GM19455 (cell line): ENCODE results near the gene HSPA1L.
"Not testable (repeated sequence)": the region's sequence is repeated elsewhere in the genome, so short reads cannot be mapped to it uniquely, and the experiment has no call there.

Experiments used
- ATAC-seq: cut with Tn5 transposase; IDR thresholded peaks from one replicate; pipeline ENCODE4 v1.9.1; 2021; ENCODE audit not compliant: unreplicated experiment

Gene HSPA1L

DNA sequence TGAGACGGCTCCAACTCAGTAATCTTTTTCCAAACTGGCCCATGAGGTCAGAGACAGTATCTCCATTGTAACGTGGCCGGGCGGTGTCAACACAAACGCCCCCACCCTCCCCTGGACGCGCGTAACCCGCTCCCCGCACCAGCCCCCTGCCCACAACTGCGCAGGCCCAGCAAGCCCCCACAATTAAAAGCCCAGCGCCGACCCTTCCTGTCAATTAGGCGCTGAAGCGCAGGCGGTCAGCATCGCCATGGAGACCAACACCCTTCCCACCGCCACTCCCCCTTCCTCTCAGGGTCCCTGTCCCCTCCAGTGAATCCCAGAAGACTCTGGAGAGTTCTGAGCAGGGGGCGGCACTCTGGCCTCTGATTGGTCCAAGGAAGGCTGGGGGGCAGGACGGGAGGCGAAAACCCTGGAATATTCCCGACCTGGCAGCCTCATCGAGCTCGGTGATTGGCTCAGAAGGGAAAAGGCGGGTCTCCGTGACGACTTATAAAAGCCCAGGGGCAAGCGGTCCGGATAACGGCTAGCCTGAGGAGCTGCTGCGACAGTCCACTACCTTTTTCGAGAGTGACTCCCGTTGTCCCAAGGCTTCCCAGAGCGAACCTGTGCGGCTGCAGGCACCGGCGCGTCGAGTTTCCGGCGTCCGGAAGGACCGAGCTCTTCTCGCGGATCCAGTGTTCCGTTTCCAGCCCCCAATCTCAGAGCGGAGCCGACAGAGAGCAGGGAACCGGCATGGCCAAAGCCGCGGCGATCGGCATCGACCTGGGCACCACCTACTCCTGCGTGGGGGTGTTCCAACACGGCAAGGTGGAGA is at the start of gene HSPA1L, which contains the start of gene HSPA1A:
HSPA1L (minus strand) TSS at position 259 of the 814 bp plus-strand sequence. CDS start 3,311 bp downstream, outside the sequence.
HSPA1A (plus strand) TSS at position 519 of the 814 bp plus-strand sequence; CDS start at position 733, 214 bp downstream.
- ATAC-seq, result no peak

DNA sequence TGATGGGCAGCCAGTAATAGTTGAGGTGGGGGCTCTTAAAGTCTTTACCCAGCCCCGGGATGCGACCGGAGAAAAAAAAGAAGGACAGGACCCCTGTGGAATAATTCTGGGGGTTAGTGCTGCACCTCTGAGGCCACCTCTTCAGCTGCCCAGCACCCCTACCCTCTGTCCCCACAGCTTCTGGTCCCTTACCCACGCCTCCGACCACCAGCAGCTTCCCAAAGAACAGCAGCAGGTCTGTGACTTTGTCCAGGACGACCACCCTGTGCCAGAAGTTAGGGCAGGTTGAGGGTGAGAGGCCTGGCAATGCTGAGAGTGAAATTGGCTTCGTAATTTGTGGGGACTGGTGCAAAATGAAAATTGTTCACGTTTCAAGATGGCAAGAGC is 49.7 kb upstream of the HSPA1L start:
- no peak for ATAC-seq

DNA sequence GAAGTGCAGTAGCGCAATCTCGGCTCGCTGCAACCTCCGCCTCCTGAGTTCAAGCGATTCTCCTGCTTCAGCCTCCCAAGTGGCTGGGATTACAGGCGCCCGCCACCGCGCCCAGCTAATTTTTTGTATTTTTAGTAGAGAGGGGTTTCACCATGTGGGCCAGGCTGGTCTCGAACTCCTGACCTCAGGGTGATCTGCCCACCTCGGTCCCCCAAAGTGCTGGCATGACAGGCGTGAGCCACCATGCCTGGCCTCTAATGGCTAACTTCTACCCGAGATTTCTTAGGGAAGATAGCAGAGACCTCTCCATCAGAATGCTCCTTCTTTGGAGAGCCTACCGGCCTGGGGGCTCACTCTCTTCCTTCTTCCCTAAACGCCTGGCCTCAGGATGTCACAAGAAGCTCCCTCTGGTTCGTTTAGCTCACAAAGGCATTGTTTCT is 49.1 kb upstream of the HSPA1L start:
- not testable (repeated sequence) for ATAC-seq

DNA sequence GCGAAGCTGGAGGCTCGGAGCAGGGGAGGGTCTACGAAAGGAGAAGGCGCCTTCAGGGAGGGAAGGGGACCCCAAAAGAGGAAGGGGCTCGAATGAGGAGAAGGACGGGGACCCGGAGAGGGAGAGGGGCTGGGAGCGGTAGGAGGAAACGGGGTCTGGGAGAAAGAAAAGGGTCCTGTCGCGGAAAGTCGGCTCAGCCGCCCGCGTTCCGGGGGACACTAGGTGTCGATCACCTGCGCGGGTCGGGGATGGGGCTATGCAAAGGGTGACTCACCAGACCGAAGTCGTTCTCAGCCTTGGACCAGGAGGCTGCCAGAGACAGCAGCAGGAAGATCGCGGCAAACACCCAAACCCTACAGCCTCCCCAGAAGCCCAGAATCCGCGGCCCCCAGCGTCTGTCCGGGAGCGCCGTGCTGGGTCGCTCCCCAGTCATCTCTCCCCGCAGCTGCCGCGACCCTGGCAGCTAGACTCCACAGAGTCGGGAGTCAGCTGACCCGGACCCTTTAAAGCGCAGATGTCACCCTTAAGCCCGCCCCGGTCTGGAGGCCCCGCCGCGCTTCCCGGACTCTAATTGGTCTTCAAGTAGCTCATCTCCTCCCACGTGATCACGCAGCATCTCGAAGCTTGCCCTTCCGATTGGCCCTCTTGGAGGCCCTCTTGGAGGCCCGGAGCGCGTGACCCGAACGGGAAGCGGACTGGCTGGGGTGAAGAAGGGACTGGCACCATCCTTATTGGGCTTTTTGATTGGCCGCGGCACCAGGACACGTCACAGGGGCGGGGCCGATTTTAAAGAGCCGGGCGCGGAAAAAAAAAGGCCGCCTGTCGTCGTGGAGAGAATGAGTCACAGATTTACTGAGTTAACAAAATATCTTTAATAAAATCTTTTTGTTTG is 47.5 kb upstream of the HSPA1L start, which contains the start of gene NEU1:
NEU1 (minus strand) TSS at position 478 of the 892 bp plus-strand sequence; CDS start at position 433, 45 bp downstream.
- peak; percentile 89 for ATAC-seq

DNA sequence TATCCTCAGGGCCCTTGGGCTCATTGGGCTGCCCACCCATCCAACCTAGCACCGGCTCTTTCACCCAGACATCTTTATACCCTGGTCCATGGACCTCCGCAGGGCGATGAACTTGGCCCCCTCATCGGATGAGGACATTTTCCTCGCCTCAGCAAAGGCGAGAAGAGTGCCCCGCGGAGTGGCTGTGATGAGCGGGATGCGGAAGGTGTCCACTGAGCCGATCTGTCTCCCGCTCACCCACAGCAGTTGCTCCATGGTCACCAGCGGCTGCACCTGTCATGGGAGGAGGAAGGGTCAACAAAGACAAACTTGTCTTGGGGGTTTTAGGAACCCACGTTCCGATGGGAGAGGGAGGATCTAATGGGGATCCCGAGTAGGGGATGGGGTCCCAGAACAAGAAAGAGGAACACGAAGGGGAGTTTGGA is 46.8 kb upstream of the HSPA1L start:
- no peak for ATAC-seq

DNA sequence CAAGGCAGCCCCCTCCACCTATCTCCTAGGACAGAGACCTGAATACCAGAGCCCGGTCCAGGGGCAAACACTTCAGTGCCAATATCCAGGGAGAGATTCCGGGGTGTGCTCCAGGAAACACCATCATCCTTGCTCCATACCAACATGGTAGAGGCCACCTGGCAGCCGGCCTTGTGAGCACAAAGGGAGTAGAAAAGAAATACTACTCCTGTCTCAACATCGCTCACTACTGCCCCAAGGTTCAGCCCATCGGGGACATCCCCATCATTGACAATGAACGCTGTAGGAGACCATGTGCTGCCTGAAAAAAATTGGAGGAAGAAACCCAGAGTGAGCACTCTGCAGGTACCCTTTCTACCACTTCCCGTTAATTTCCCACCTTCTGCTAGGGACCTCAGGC is 46.1 kb upstream of the HSPA1L start:
- ATAC-seq, result no peak

DNA sequence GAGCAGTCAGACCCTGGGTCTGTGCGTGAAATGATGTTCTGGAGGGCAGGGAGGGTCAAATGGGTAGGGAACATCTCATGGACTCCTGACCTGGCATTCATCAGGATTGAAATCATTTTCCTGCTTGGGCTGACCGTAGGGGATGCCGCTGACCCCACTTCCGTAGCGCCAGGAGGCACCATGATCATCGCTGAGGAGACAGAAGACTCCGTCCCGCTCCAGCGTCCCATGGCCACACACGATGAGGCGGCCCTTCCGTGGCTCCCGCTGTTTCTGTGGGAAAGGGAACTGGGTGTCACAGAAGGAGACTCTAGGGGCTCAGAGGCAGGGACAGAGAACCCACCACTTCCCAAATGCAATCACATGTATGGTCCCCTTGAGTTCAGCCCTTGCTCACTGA is 45.3 kb upstream of the HSPA1L start:
- no peak for ATAC-seq

DNA sequence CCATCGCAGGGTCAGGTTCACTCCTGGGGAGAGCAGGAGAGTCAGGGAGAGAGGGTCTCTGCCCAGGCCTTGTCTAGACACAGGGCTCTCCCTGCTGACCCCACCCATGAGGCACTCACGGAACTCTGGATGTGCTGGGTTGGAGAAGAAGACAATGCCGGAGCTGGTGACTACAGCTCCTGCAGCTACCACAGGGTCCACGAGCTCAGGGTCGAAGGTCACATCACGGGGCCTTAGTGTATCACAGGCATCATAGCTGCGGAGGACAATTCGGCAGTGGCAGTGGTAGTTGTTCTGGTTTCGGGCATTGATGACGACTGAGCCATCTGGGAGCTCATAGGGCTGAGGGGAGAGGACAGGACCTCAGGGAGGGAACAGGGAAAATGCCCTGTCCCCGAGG is 44.8 kb upstream of the HSPA1L start:
- no peak for ATAC-seq

DNA sequence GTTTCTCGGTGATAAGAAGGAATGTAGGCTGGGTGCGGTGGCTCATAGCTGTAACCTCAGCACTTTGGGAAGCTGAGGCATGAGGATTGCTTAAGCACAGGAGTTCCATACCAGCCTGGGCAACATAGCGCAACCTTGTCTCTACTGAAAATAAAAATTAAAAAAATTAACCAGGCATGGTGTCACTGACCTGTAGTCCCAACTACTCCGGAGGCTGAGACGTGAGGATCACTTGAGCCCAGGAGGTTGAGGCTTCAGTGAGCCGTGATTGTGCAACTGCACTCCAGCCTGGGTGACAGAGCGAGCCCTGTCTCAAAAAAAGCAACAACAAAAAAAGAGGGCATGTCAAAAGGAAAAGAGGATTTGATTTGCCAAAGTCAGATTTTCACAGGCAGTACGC is 43.6 kb upstream of the HSPA1L start:
- ATAC-seq, result no peak

DNA sequence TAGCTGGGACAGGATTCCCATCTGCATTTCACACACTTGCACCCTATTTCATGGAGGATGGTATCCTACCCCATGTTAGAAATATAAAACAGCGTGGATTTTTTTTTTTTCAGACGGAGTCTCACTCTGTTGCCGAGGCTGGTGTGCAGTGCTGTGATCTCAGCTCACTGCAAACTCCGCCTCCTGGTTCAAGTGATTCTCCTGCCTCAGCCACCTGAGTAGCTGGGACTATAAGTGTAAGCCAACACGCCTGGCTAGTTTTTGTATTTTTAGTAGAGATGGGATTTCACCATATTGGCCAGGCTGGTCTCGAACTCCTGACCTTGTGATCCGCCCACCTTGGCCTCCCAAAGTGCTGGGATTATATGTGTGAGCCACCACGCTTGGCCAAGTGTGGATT is 42.7 kb upstream of the HSPA1L start:
- not testable (repeated sequence) for ATAC-seq

DNA sequence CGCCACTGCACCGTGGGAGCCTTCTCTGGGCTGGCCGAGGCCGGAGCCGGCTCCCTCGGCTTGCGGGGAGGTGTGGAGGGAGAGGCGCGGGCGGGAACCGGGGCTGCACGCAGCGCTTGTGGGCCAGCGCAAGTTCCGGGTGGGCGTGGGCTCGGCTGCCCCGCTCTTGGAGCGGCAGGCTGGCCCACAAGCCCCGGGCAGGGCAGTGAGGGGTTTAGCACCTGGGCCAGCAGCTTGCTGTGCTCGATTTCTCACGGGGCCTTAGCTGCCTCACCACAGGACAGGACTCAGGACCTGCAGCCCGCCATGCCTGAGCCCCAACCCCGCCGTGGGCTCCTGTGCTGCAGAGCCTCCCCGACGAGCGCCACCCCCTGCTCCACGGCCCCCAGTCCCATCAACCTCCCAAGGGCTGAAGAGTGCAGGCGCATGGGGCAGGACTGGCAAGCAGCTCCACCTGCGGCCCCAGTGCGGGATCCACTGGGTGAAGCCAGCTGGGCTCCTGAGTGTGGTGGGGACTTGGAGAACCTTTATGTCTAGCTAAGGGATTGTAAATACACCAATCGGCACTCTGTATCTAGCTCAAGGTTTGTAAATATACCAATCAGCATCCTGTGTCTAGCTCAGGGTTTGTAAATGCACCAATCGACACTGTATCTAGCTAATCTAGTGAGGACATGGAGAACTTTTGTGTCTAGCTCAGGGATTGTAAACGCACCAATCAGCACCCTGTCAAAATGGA is 37.1 kb upstream of the HSPA1L start:
- not testable (repeated sequence) for ATAC-seq

DNA sequence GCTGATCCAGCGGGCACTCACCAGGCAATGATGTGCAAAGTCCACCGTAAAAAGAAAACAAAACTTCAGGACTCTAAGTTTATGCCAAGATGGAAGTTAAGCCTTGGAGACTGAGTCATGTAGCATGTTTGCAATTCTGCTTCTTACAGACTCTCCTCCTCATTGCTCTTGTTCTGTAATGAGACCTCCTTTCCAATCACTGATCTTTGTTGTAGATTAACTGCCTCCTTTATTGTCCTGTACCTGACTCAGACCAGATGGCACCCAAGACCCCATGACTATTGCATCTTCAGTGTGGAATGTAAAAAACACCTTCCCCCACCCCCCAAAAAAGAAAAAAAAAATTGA is 36.4 kb upstream of the HSPA1L start:
- no peak for ATAC-seq

DNA sequence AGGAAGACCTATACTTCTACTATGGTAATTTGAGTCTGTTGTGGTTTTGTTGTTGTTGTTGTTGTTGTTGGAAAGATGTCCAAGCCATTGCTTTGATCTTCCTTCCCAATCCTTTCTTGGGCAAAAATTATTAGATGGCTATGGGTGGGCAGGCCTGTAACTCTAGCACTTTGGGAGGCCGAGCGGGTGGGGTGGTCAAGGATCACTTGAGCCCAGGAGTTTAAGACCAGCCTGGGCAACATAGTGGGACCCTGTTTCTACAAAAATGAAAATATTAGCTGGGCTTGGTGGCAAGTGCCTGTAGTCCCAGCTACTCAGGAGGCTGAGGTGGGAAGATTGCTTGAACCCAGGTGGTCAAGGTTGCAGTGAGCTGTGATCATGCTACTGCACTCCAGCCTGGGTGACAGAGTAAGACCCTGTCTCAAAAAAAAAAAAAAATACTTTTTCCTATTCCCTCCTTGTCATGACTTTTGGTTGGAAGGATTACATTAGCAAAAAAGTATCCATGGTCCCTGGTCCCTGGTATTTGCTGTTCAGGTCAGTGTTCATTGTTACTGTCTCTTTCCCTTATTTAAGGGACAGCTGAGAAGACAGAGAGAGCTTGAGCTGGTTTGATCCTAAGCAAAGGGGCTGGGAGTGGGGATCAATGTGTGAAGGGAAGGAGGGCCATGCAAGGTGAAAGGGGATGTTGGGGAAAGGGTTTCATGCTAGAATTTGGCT is 35.8 kb upstream of the HSPA1L start:
- no peak for ATAC-seq

DNA sequence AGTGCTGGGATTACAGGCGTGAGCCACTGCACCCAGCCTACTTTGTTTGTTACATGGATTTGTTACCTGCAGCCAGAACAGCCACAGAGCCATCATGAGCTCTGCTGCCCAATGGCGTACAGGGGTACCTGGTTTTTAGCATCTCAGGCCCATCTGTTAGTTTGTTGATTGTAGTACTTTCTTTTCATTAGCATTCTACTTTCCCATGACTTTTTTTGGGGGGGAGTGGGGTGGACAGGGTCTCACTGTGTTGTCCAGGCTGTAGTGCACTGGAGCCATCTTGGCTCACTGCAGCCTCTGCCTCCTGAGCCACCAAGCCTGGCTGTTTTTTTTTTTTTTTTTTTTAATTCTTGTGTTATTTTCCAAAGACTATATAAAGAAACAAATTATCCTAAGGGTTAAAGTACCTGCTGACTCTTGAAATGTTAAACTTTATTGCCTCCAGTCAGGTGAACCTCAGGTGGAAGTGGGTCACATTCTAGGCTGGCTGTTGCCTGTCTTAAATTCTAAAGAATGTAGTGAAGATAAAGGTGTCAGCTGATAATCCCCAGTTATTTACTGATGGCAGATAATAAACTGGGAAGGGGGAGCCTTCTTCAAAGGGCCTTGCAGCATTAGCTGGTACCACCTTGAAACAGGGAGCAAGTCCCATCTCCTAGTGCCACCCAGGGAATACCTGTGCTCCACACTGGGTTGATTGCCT is 32.3 kb upstream of the HSPA1L start:
- ATAC-seq, result no peak

DNA sequence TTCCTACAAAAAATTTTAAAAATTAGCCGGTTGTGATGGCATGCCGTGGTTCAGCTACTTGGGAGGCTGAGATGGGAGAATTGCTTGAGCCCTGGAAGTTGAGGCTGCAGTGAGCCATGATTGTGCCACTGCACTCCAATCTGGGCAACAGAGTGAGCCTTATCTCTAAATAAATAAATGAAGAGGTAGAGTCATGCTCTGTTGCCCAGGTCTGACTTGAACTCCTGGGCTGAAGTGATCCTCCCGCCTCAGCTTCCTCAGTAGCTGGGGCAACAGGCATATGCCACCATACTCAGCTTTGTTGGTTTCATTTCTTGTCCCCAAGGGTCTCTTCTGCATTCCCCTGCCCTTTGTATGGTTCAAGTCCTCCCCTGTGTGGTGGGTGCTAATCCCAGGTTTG is 29.4 kb upstream of the HSPA1L start:
- ATAC-seq, result no peak

DNA sequence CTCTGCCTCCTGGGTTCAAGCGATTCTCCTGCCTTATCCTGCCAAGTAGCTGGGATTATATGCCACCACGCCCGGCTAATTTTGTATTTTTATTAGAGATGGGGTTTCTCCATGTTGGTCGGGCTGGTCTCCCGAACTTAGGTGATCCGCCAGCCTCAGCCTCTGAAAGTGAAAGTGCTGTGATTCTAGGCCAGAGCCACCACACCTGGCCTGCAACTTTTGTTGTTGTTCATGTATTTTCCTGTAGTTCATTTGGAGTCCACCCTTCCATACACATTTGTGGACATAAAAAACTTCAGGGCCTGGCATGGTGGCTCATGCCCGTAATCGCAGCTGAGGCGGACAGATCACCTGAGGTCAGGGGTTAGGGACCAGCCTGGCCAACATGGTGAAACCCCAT is 27.0 kb upstream of the HSPA1L start:
- ATAC-seq, result no peak

DNA sequence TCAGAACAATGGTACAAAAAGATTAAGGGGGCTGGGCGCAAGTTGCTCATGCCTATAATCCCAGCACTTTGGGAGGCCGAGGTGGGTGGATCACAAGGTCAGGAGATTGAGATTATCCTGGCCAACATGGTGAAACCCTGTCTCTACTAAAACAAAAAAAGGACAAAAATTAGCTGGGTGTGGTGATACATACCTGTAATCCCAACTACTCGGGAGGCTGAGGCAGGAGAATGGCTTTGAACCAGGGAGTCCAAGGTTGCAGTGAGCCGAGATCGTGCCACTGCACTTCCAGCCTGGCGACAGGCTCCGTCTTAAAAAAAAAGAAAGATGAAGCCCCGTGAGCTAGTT is 24.7 kb upstream of the HSPA1L start:
- ATAC-seq, result not testable (repeated sequence)

DNA sequence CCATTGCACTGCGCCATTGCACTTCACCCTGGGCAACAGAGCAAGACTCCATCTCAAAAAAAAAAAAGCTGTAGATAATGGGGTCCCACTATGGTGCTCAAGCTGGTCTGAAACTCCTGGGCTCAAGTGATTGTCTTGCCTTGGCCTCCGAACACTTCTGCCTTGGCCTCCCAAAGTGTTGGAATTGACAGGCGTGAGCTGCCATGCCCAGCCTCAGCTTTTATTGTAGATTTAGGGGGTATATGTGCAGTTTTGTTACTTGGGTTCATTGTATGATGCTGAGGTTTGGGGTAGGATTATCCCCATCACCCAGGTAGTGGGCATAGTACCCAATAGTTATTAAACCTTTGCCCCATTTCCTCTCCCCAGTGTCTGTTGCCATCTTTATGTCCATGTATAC is 23.9 kb upstream of the HSPA1L start:
- no peak for ATAC-seq

DNA sequence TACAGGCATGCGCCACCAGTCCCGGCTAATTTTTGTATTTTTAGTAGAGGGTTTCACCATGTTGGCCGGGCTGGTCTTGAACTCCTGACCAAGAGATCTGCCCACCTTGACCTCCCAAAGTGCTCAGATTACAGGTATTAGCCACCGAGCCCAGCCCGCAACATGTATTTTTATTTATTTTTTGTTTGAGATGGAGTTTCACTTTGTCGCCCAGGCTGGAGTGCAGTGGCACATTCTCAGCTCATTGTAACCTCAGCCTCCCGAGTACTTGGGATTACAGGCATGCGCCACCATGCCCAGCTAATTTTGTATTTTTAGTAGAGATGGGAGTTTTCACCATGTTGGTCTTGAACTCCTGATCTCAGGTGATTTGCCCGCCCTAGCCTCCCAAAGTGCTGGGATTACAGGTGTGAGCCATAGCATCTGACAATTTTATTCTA is 23.1 kb upstream of the HSPA1L start:
- ATAC-seq, result not testable (repeated sequence)
